ENCODE data around the gene LHX3. TPM values are rescaled to one million over a fixed set of nuclear protein-coding genes. Genes with fewer than 3 reads are reported as not detected.

LHX3 gene
- total RNA-seq, 6 experiments from 2014 or later = not detected

GRCh38 chr9:136155576-136155975, 49.4 kb downstream of the LHX3 start:
- no peaks in the 10 kb centered on the region for H3K4me1 Mint-ChIP-seq (ENCODE audit: low read depth)
- DNase-seq = no peak
- H3K27me3 Mint-ChIP-seq (ENCODE audit: insufficient read depth) = peaks cover 35% of the 10 kb centered on the region
- H3K36me3 Mint-ChIP-seq (ENCODE audit: low read depth) = no peaks in the 10 kb centered on the region
- H3K9me3 Mint-ChIP-seq = no peaks in the 10 kb centered on the region; the same call in 1 of the 2 replicates
- no peak for TF ChIP-seq CTCF (IDR thresholded peaks at IDR 0.05)
- H3K27ac Mint-ChIP-seq = no peak overlapping the region
- no peak overlapping the region for H3K4me3 Mint-ChIP-seq

- Mint-ChIP-seq H3K27me3 (ENCODE audit: insufficient read depth) (peaks cover 35% of the 10 kb centered on the region), H3K4me1 (ENCODE audit: low read depth) (no peaks in the 10 kb centered on the region), H3K36me3 (ENCODE audit: low read depth) (no peaks in the 10 kb centered on the region), H3K9me3 (no peaks in the 10 kb centered on the region; the same call in 1 of the 2 replicates), H3K4me3 (no peak overlapping the region), H3K27ac (no peak overlapping the region)
- no peak for DNase-seq
- no peak for TF ChIP-seq CTCF (IDR thresholded peaks at IDR 0.05)
These were observed 50.0 kb downstream of the LHX3 start for GRCh38 chr9:136154943-136155342.

- H3K27me3 Mint-ChIP-seq (ENCODE audit: insufficient read depth) = peaks cover 35% of the 10 kb centered on the region
- TF ChIP-seq CTCF (IDR thresholded peaks at IDR 0.05) = no peak
- no peak overlapping the region for H3K4me3 Mint-ChIP-seq
- H3K4me1 Mint-ChIP-seq (ENCODE audit: low read depth) = no peaks in the 10 kb centered on the region
- no peak overlapping the region for H3K27ac Mint-ChIP-seq
- H3K9me3 Mint-ChIP-seq = no peaks in the 10 kb centered on the region; the same call in 1 of the 2 replicates
- H3K36me3 Mint-ChIP-seq (ENCODE audit: low read depth) = no peaks in the 10 kb centered on the region
- DNase-seq = no peak
These were observed 51.4 kb downstream of the LHX3 start for GRCh38 chr9:136153381-136154065.

DNA sequence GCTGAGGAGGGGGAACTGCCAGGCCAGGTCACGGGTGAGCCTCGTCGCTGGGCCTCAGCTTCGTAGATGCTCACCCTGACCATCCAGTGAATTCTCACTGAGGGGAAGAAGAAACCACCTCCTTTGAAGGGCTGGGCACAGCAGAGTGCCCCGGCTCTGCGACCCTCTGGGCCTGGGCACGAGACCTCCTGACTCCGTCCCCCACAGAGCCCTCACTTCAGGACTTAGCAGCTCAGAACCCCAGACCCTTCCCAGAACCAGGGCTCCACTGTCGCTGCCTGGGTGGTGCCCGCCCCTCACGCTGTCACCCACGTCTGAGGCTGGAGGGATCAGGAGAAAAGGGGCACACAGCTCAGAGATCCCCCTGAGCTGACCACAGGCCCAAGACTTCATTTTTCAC, 52.0 kb downstream of the LHX3 start:
- DNase-seq = no peak
- Mint-ChIP-seq H3K27me3 (ENCODE audit: insufficient read depth) (peaks cover 35% of the 10 kb centered on the region), H3K9me3 (no peaks in the 10 kb centered on the region; the same call in 1 of the 2 replicates), H3K36me3 (ENCODE audit: low read depth) (no peaks in the 10 kb centered on the region), H3K4me3 (no peak overlapping the region), H3K27ac (no peak overlapping the region), H3K4me1 (ENCODE audit: low read depth) (no peaks in the 10 kb centered on the region)
- TF ChIP-seq CTCF (IDR thresholded peaks at IDR 0.05) = no peak

- DNase-seq = no peak
- no peaks in the 10 kb centered on the region; the same call in 1 of the 2 replicates for H3K9me3 Mint-ChIP-seq
These were observed 52.4 kb downstream of the LHX3 start for GRCh38 chr9:136152543-136152866.

More at GRCh38 chr9:136152543-136152866, 52.4 kb downstream of the LHX3 start:
- H3K36me3 Mint-ChIP-seq (ENCODE audit: low read depth) = no peaks in the 10 kb centered on the region
- H3K27ac Mint-ChIP-seq = no peak overlapping the region
- H3K27me3 Mint-ChIP-seq (ENCODE audit: insufficient read depth) = peaks cover 32% of the 10 kb centered on the region
- no peaks in the 10 kb centered on the region for H3K4me1 Mint-ChIP-seq (ENCODE audit: low read depth)
- H3K4me3 Mint-ChIP-seq = no peak overlapping the region
- TF ChIP-seq CTCF (IDR thresholded peaks at IDR 0.05) = no peak

Data from HFFc6 (cell line).